ENCODE measurements around the gene HNRNPUL2. TPM values are rescaled to one million over a fixed set of nuclear protein-coding genes. Genes with fewer than 3 reads are reported as not detected.
A peak's percentile ranks its signal among the peaks of the same experiment; 100 is the strongest.

Gene HNRNPUL2
- total RNA-seq, 3 donors from 2014 or later = 53.0 to 70.3 (median 58.6) TPM

- no peak for ATAC-seq
- peaks cover 35% of the 10 kb centered on the region for H3K4me1 ChIP-seq (ENCODE audit: low read depth)
Measured at GRCh38 chr11:62666259-62666926, 60.9 kb downstream of the HNRNPUL2 start.

GRCh38 chr11:62665599-62666258, 61.5 kb downstream of the HNRNPUL2 start:
- intact Hi-C loops (cut with DNase I, micrococcal nuclease) = no loop called here
- H3K4me1 ChIP-seq (ENCODE audit: low read depth) = peaks cover 32% of the 10 kb centered on the region
- peak; percentile 53 for ATAC-seq

More at GRCh38 chr11:62666259-62666926, 60.9 kb downstream of the HNRNPUL2 start:
- no peak for TF ChIP-seq CTCF (IDR thresholded peaks at IDR 0.05)
- peak overlapping the region; percentile 56 for H3K4me3 ChIP-seq
- H3K9me3 ChIP-seq = no peaks in the 10 kb centered on the region
- intact Hi-C loops (cut with DNase I, micrococcal nuclease) = no loop called here
- no peaks in the 10 kb centered on the region for H3K36me3 ChIP-seq (ENCODE audit: low read depth)
- no peak for DNase-seq

GRCh38 chr11:62665075-62665598, 62.1 kb downstream of the HNRNPUL2 start, which contains the start of the genes C11orf98 and CSKMT:
Gene C11orf98 (minus strand): TSS chr11:62665210. CDS start chr11:62665169, 41 bp downstream.
Gene CSKMT (plus strand): TSS chr11:62665312. CDS start chr11:62665880, 568 bp downstream.
- peak; percentile 97 to 98 (median 97) for DNase-seq
- ATAC-seq = peak; percentile 96
- TF ChIP-seq CTCF (IDR thresholded peaks at IDR 0.05) = no peak
- Histone ChIP-seq H3K9me3 (no peaks in the 10 kb centered on the region), H3K36me3 (ENCODE audit: low read depth) (no peaks in the 10 kb centered on the region), H3K4me1 (ENCODE audit: low read depth) (peaks cover 28% of the 10 kb centered on the region), H3K4me3 (peak within 1 kb of the TSS; percentile 56)
- intact Hi-C loops (cut with DNase I, micrococcal nuclease) = no loop called here

More at GRCh38 chr11:62665599-62666258, 61.5 kb downstream of the HNRNPUL2 start:
- Histone ChIP-seq H3K9me3 (no peaks in the 10 kb centered on the region), H3K36me3 (ENCODE audit: low read depth) (no peaks in the 10 kb centered on the region), H3K4me3 (peak overlapping the region; percentile 56)
- peak; percentile 63 to 81 (median 74) for DNase-seq
- no peak for TF ChIP-seq CTCF (IDR thresholded peaks at IDR 0.05)

GRCh38 chr11:62664405-62665074, 62.7 kb downstream of the HNRNPUL2 start:
- Histone ChIP-seq H3K9me3 (no peaks in the 10 kb centered on the region), H3K36me3 (ENCODE audit: low read depth) (no peaks in the 10 kb centered on the region), H3K4me1 (ENCODE audit: low read depth) (peaks cover 23% of the 10 kb centered on the region), H3K4me3 (peak overlapping the region; percentile 56)
- peak; percentile 69 for ATAC-seq
- intact Hi-C loops (cut with DNase I, micrococcal nuclease) = no loop called here
- TF ChIP-seq CTCF (IDR thresholded peaks at IDR 0.05) = no peak
- peak in 2 of 3 donors; percentile 57 to 79 for DNase-seq

Other genes starting within 250 kb of the HNRNPUL2 start
- gene AHNAK, start 180.7 kb downstream of the HNRNPUL2 start, total RNA-seq = 1,000 to 10,000 TPM in 1 of 3 donors, 100 to 1,000 TPM in 2; 473 to 1,283 (median 535) TPM
- gene EEF1G, start 153.6 kb downstream of the HNRNPUL2 start, total RNA-seq = 1,000 to 10,000 TPM; 1,059 to 1,365 (median 1,164) TPM
- gene TUT1, start 135.9 kb downstream of the HNRNPUL2 start, total RNA-seq = 10 to 100 TPM; 11.9 to 19.8 (median 13.3) TPM
- gene MTA2, start 125.6 kb downstream of the HNRNPUL2 start, total RNA-seq = 10 to 100 TPM; 70.7 to 92.1 (median 89.6) TPM
- gene EML3, start 114.7 kb downstream of the HNRNPUL2 start, total RNA-seq = 10 to 100 TPM; 54.6 to 57.7 (median 57.7) TPM
- 10 to 100 TPM in 1 of 3 donors, 1 to 10 TPM in 2; 2.7 to 11.9 (median 3.8) TPM for gene ROM1, start 114.2 kb downstream of the HNRNPUL2 start, total RNA-seq
- gene B3GAT3, start 105.5 kb downstream of the HNRNPUL2 start, total RNA-seq = 10 to 100 TPM; 27.3 to 34.2 (median 29.1) TPM
- gene GANAB, start 80.8 kb downstream of the HNRNPUL2 start, total RNA-seq = 100 to 1,000 TPM; 202 to 232 (median 223) TPM
- 10 to 100 TPM; 15.4 to 17.6 (median 16.7) TPM for gene INTS5, start 74.2 kb downstream of the HNRNPUL2 start, total RNA-seq
- gene C11orf98, start 62.2 kb downstream of the HNRNPUL2 start, total RNA-seq = 10 to 100 TPM; 39.7 to 54.2 (median 53.1) TPM
- 10 to 100 TPM; 11.6 to 18.6 (median 13.3) TPM for gene CSKMT, start 62.1 kb downstream of the HNRNPUL2 start, total RNA-seq
- 10 to 100 TPM in 2 of 3 donors, 1 to 10 TPM in 1; 9.0 to 12.1 (median 10.8) TPM for gene UQCC3, start 55.8 kb downstream of the HNRNPUL2 start, total RNA-seq
- gene LBHD1, start 55.2 kb downstream of the HNRNPUL2 start, total RNA-seq = 10 to 100 TPM in 2 of 3 donors, 1 to 10 TPM in 1; 7.4 to 10.6 (median 10.6) TPM
- gene UBXN1, start 48.4 kb downstream of the HNRNPUL2 start, total RNA-seq = 100 to 1,000 TPM in 1 of 3 donors, 10 to 100 TPM in 2; 79.2 to 138 (median 87.3) TPM
- gene LRRN4CL, start 37.9 kb downstream of the HNRNPUL2 start, total RNA-seq = 10 to 100 TPM in 1 of 3 donors, 1 to 10 TPM in 2; 1.2 to 11.5 (median 5.6) TPM
- 10 to 100 TPM; 59.0 to 63.4 (median 61.0) TPM for gene BSCL2, start 20.0 kb downstream of the HNRNPUL2 start, total RNA-seq
- gene GNG3, start 19.8 kb downstream of the HNRNPUL2 start, total RNA-seq = 1 to 10 TPM in 1 of 3 donors, under 1 TPM in 2; 0.35 to 5.2 (median 0.92) TPM
- gene TTC9C, start 1.0 kb upstream of the HNRNPUL2 start, total RNA-seq = 10 to 100 TPM; 27.7 to 31.8 (median 29.3) TPM
- gene ZBTB3, start 26.7 kb upstream of the HNRNPUL2 start, total RNA-seq = 10 to 100 TPM; 10.9 to 15.6 (median 13.0) TPM
- gene POLR2G, start 34.1 kb upstream of the HNRNPUL2 start, total RNA-seq = 10 to 100 TPM; 39.4 to 49.6 (median 41.5) TPM
- 10 to 100 TPM; 17.0 to 23.5 (median 17.1) TPM for gene TAF6L, start 43.9 kb upstream of the HNRNPUL2 start, total RNA-seq
- gene TMEM179B, start 59.9 kb upstream of the HNRNPUL2 start, total RNA-seq = 10 to 100 TPM; 39.8 to 62.2 (median 54.0) TPM
- gene TMEM223, start 64.5 kb upstream of the HNRNPUL2 start, total RNA-seq = 10 to 100 TPM; 12.8 to 16.6 (median 14.8) TPM
- 100 to 1,000 TPM in 1 of 3 donors, 10 to 100 TPM in 2; 46.7 to 103 (median 55.0) TPM for gene NXF1, start 78.0 kb upstream of the HNRNPUL2 start, total RNA-seq
- gene STX5, start 104.6 kb upstream of the HNRNPUL2 start, total RNA-seq = 10 to 100 TPM; 38.7 to 44.3 (median 41.7) TPM
- not detected for gene TEX54, start 105.4 kb upstream of the HNRNPUL2 start, total RNA-seq
- gene WDR74, start 112.1 kb upstream of the HNRNPUL2 start, total RNA-seq = 10 to 100 TPM; 35.0 to 42.4 (median 38.8) TPM
- gene SLC3A2, start 153.4 kb upstream of the HNRNPUL2 start, total RNA-seq = 100 to 1,000 TPM; 116 to 127 (median 124) TPM
- 1 to 10 TPM in 1 of 3 donors, under 1 TPM in 2; 0.89 to 1.4 (median 0.96) TPM for gene CHRM1, start 193.9 kb upstream of the HNRNPUL2 start, total RNA-seq

All from mucosa of descending colon (tissue), 3 donors.